Endothelial cell of umbilical vein (primary cell): Measurements from ENCODE around the gene TM9SF2. TPM values are rescaled to one million over a fixed set of nuclear protein-coding genes. Genes with fewer than 3 reads are reported as not detected.

ENCODE experiments used
- BruUV-seq: library from RNA; stranded (reverse); fragments of 400-500 nt; replicated peaks from 2 replicates; lab custom pipeline; 2021; lab: Mats Ljungman, UMichigan
- CTCF ChIA-PET: fragments of 300-600, 350-600 bp; sonication (Branson Sonifier 250); formaldehyde crosslinking; loops from one replicate; lab custom pipeline; 2021; ENCODE audit warnings: antibody characterized with exemption, inconsistent platforms; lab: Charles Lee
- POLR2A ChIA-PET: fragments of 300-600, 350-600 bp; sonication (Branson Sonifier 250); formaldehyde crosslinking; loops from one replicate; lab custom pipeline; 2021; ENCODE audit warnings: antibody characterized with exemption, inconsistent platforms; lab: Charles Lee
- DNase-seq: peaks from one replicate; pipeline ENCODE4 v3.0.0-alpha.2; 2011; ENCODE audit warnings: low read depth, low spot score
- FAIRE-seq: peaks from 2 replicates; lab custom pipeline; 2011; peaks lifted over from hg19 to GRCh38; lab: Jason Lieb, UNC
- H2AFZ ChIP-seq: 2 replicates; pipeline ENCODE4 v1.6.0; 2012; ENCODE audit warnings: low read depth, low read length, control low read depth, inconsistent platforms
- H3K27ac ChIP-seq: 2 replicates; pipeline ENCODE4 v1.5.1; 2011; ENCODE audit warnings: low read depth, mild to moderate bottlenecking, control low read depth, low read length, moderate library complexity; ENCODE audit not compliant: insufficient read depth
- H3K27me3 ChIP-seq, 2 experiments: 2 replicates each; pipeline versions ENCODE4 v1.6.0 to v1.6.1; 2011; ENCODE audit warnings: low read length in 2 of 2, mixed read lengths in 1 of 2; ENCODE audit not compliant: control insufficient read depth in 2 of 2, insufficient read depth in 2 of 2
- H3K36me3 ChIP-seq, 2 experiments: 2 replicates in 1 of 2; 3 replicates in 1 of 2; pipeline ENCODE4 v1.5.1; 2011; ENCODE audit warnings: low read length in 2 of 2, mild to moderate bottlenecking in 1 of 2, moderate library complexity in 1 of 2; ENCODE audit not compliant: control insufficient read depth in 2 of 2, insufficient read depth in 2 of 2; ENCODE audit errors: extremely low read depth in 1 of 2
- H3K4me1 ChIP-seq: 3 replicates; pipeline ENCODE4 v1.5.1; 2011; ENCODE audit warnings: mild to moderate bottlenecking, low read length; ENCODE audit not compliant: control insufficient read depth, insufficient read depth; ENCODE audit errors: extremely low read depth
- H3K4me2 ChIP-seq: 2 replicates; pipeline ENCODE4 v1.6.1; 2011; ENCODE audit warnings: low read length, control low read depth, mixed read lengths; ENCODE audit not compliant: insufficient read depth
- H3K4me3 ChIP-seq, 3 experiments: fragments of 200-600 bp in 1 of 3; sonication (generic), shearing (Covaris generic) in 1 of 3; replicated peaks in 1 of 3; 2 replicates each; pipeline ENCODE4 v1.5.1; 2011 to 2016; ENCODE audit warnings: control low read depth in 3 of 3, low read length in 3 of 3, mild to moderate bottlenecking in 2 of 3, inconsistent platforms in 1 of 3, low read depth in 1 of 3, moderate library complexity in 1 of 3; ENCODE audit not compliant: insufficient read depth in 1 of 3
- H3K79me2 ChIP-seq: 2 replicates; pipeline ENCODE4 v1.6.0; 2012; ENCODE audit warnings: low read length, inconsistent platforms; ENCODE audit not compliant: control insufficient read depth, insufficient read depth
- H3K9ac ChIP-seq: replicated peaks from 2 replicates; pipeline ENCODE3; 2011; ENCODE audit warnings: low read length, control low read depth; ENCODE audit not compliant: insufficient read depth; ENCODE audit errors: extremely low read depth
- H3K9me1 ChIP-seq: replicated peaks from 3 replicates; pipeline ENCODE4 v1.6.0; 2011; ENCODE audit warnings: mild to moderate bottlenecking, low read length; ENCODE audit not compliant: control insufficient read depth, insufficient read depth; ENCODE audit errors: extremely low read depth
- H3K9me3 ChIP-seq: replicated peaks from 2 replicates; pipeline ENCODE4 v1.5.1; 2012; ENCODE audit warnings: low read length, inconsistent platforms; ENCODE audit not compliant: control insufficient read depth, insufficient read depth
- H4K20me1 ChIP-seq: replicated peaks from 2 replicates; pipeline ENCODE3; 2011; ENCODE audit warnings: mild to moderate bottlenecking, low read length; ENCODE audit not compliant: control insufficient read depth, insufficient read depth; ENCODE audit errors: extremely low read depth
- FOS ChIP-seq: IDR thresholded peaks from 2 replicates; pipeline ENCODE4 v1.6.1; 2011; ENCODE audit warnings: mild to moderate bottlenecking, low read length, moderate library complexity, borderline replicate concordance; ENCODE audit not compliant: insufficient read depth
- JUN ChIP-seq: IDR thresholded peaks from 2 replicates; pipeline ENCODE4 v1.6.1; 2011; ENCODE audit warnings: borderline replicate concordance, low read depth; ENCODE audit not compliant: insufficient read length, insufficient read depth
- MAX ChIP-seq: IDR thresholded peaks from 2 replicates; pipeline ENCODE4 v1.6.1; 2011; ENCODE audit not compliant: insufficient read depth, insufficient read length
- POLR2AphosphoS5 ChIP-seq: IDR thresholded peaks from 2 replicates; pipeline ENCODE4 v1.6.1; 2012; ENCODE audit warnings: low read depth, mild to moderate bottlenecking, control low read depth, low read length, moderate library complexity; ENCODE audit not compliant: insufficient read depth
- dilution Hi-C: fragments of 300-500 bp; cut with MboI; formaldehyde crosslinking; loops from one replicate; pipeline ENCODE4 v1.15.0; 2019; ENCODE audit warnings: low sequenced_read_pairs; ENCODE audit not compliant: extremely low pct_ligation_motif_present
- intact Hi-C: fragments of 100-400 bp; cut with micrococcal nuclease; formaldehyde crosslinking; loops from one replicate; pipeline ENCODE4 v1.10.0; 2022
- polyA plus RNA-seq, 4 experiments: library from polyadenylated mRNA; depleted of rRNA in 3 of 4; stranded (reverse) in 3 of 4; unstranded in 1 of 4; fragments of >200 nt; gene quantifications; 2 replicates each; pipeline versions ENCODE4 v1.2.1 to v1.2.3, GENCODE V29; 2011 to 2012; ENCODE audit warnings: missing spikeins in 1 of 4
- total RNA-seq: library from RNA; stranded (reverse); gene quantifications from 2 replicates; pipeline ENCODE4 v1.2.3, GENCODE V29; 2021
- TF ChIP-seq, protein P1 (sequence below), 2 donors: IDR thresholded peaks; 1 replicate in 1 of 2; 2 replicates in 1 of 2; pipeline ENCODE4 v1.5.1; 2011; ENCODE audit warnings: low read length in 2 of 2, mild to moderate bottlenecking in 2 of 2, moderate library complexity in 2 of 2, control low read depth in 1 of 2, inconsistent platforms in 1 of 2, low read depth in 1 of 2; ENCODE audit not compliant: insufficient read depth in 1 of 2; ENCODE audit errors: extremely low read depth in 1 of 2

The TM9SF2 gene
- total and polyA plus RNA-seq, 2 donors (not counting 3 experiments of a cell fraction or from before 2014, with no cell fraction given), result 76.0 to 90.0 TPM

DNA sequence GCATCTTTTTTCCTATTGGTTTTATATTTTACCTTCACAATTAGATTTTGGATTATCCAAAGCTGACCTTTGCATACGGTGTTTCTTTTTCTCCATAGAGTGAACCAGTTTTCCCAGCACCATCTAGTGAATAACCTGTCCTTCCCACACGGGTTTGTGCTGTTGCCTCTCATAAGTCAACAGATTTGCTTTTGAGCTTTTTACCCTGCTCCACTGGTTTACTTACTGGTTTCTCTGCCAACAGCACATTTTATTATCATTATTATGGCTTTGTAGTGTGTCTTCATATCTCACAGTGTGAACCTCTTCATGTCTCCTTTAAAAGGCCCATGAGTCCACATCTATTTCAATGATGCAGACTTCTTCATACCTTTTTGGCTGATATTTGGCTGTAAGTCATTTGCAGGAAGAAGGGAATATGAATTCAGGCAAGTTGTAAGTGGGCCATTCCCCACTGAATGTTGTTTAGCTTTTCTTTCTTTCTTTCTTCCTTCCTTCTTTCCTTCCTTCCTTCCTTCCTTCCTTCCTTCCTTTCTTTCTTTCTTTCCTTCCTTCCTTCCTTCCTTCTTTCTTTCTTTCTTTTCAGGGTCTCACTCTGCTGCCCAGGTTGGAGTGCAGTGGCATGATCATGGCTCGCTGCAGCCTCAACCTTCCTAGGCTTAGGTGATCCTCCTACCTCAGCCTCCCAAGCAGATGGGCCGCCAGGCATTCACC is 86.8 kb downstream of the TM9SF2 start:
- intact Hi-C loops (no loop called here), dilution Hi-C loops (no loop called here)
- DNase-seq (no peak), FAIRE-seq (no peak)
- TF ChIP-seq FOS (no peak), MAX (no peak), POLR2AphosphoS5 (no peak), JUN (no peak)
- TF ChIP-seq, protein P1, sequence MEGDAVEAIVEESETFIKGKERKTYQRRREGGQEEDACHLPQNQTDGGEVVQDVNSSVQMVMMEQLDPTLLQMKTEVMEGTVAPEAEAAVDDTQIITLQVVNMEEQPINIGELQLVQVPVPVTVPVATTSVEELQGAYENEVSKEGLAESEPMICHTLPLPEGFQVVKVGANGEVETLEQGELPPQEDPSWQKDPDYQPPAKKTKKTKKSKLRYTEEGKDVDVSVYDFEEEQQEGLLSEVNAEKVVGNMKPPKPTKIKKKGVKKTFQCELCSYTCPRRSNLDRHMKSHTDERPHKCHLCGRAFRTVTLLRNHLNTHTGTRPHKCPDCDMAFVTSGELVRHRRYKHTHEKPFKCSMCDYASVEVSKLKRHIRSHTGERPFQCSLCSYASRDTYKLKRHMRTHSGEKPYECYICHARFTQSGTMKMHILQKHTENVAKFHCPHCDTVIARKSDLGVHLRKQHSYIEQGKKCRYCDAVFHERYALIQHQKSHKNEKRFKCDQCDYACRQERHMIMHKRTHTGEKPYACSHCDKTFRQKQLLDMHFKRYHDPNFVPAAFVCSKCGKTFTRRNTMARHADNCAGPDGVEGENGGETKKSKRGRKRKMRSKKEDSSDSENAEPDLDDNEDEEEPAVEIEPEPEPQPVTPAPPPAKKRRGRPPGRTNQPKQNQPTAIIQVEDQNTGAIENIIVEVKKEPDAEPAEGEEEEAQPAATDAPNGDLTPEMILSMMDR (IDR thresholded peaks at IDR 0.05; ENCODE audit: extremely low read depth in 1 of 2, insufficient read depth in 1 of 2, low read depth in 1 of 2, low read length in 2 of 2), result no peak
- H3K4me1 ChIP-seq, result peaks cover 13% of the 10 kb centered on the region
- no peak overlapping the region for H3K9ac ChIP-seq
- H3K27ac ChIP-seq, result no peak overlapping the region
- no peak overlapping the region for H3K4me3 ChIP-seq
- no TSS peak for BruUV-seq
- ChIA-PET POLR2A (no interaction called here), CTCF (no interaction called here)
- H3K36me3 ChIP-seq, result no peaks in the 10 kb centered on the region
- no peak overlapping the region for H3K4me2 ChIP-seq
- H3K9me3 ChIP-seq, result no peaks in the 10 kb centered on the region
- peaks cover 0 to 4% of the 10 kb centered on the region in 2 experiments for H3K27me3 ChIP-seq
- no peak overlapping the region for H2AFZ ChIP-seq
- no peaks in the 10 kb centered on the region for H4K20me1 ChIP-seq
- no peaks in the 10 kb centered on the region for H3K9me1 ChIP-seq
- H3K79me2 ChIP-seq, result no peaks in the 10 kb centered on the region
